Nephron progenitor cell (in vitro differentiated cells): ENCODE data around the gene DDI2.

ENCODE experiments used
- DNase-seq: peaks from one replicate; pipeline ENCODE4 v3.0.0; 2021
- H3K27ac Mint-ChIP-seq: 2 replicates; pipeline ENCODE4 v1.8.0; 2021; ENCODE audit warnings: mild to moderate bottlenecking, moderate library complexity, mixed read lengths
- H3K27me3 Mint-ChIP-seq: 2 replicates; pipeline ENCODE4 v1.8.0; 2021; ENCODE audit warnings: mild to moderate bottlenecking, low read depth, mixed read lengths; ENCODE audit not compliant: poor library complexity
- H3K36me3 Mint-ChIP-seq: 2 replicates; pipeline ENCODE4 v1.8.0; 2021; ENCODE audit warnings: low read depth, mixed read lengths
- H3K4me1 Mint-ChIP-seq: 2 replicates; pipeline ENCODE4 v1.8.0; 2021; ENCODE audit warnings: mixed read lengths
- H3K4me3 Mint-ChIP-seq: 2 replicates; pipeline ENCODE4 v1.8.0; 2021; ENCODE audit warnings: mild to moderate bottlenecking, moderate library complexity, mixed read lengths
- H3K9me3 Mint-ChIP-seq: 2 replicates; pipeline ENCODE4 v1.8.0; 2021; ENCODE audit warnings: mild to moderate bottlenecking, moderate library complexity, mixed read lengths
- CTCF ChIP-seq: fragments of 200-600 bp; sonication (generic); IDR thresholded peaks from 2 replicates; pipeline ENCODE4 v1.5.0; 2021; ENCODE audit warnings: antibody characterized with exemption

The DDI2 gene

GRCh38 chr1:15626269-15626950 is 9.2 kb downstream of the DDI2 start:
- peak overlapping the region; percentile 96 for H3K27ac Mint-ChIP-seq

GRCh38 chr1:15627343-15627988 is 10.2 kb downstream of the DDI2 start:
- H3K27ac Mint-ChIP-seq, result peak overlapping the region; percentile 37
- no peak for DNase-seq

More at GRCh38 chr1:15626269-15626950, 9.2 kb downstream of the DDI2 start:
- DNase-seq, result no peak
- H3K4me1 Mint-ChIP-seq, result peaks cover 55% of the 10 kb centered on the region
- no peaks in the 10 kb centered on the region for H3K27me3 Mint-ChIP-seq
- H3K9me3 Mint-ChIP-seq, result no peaks in the 10 kb centered on the region
- H3K36me3 Mint-ChIP-seq, result peaks cover 45% of the 10 kb centered on the region
- no peak for TF ChIP-seq CTCF
- H3K4me3 Mint-ChIP-seq, result no peak overlapping the region

DNA sequence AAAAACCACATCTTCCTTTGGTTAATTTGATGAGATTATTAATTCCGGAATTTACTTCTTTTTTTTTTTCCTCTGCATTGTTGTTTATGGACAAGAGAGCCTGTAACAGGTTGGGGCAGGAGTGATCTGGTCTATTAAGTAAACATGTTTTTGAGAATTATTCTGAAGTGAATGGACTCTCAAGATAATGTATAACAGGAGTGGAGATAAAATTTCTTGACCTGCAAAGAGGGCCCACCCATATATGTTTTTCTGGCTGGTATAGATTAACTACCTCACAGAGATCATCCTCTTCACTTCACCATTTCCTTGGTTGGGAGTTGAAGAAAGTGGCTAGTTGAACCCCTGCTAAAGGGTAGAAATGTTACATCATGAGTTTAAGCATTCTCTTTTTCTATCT is 10.7 kb downstream of the DDI2 start:
- TF ChIP-seq CTCF, result no peak
- no peaks in the 10 kb centered on the region for H3K9me3 Mint-ChIP-seq
- H3K4me3 Mint-ChIP-seq, result no peak overlapping the region
- DNase-seq, result no peak
- H3K36me3 Mint-ChIP-seq, result peaks cover 58% of the 10 kb centered on the region
- H3K27me3 Mint-ChIP-seq, result no peaks in the 10 kb centered on the region
- peaks cover 40% of the 10 kb centered on the region for H3K4me1 Mint-ChIP-seq
- H3K27ac Mint-ChIP-seq, result peak overlapping the region; percentile 37

More at GRCh38 chr1:15627343-15627988, 10.2 kb downstream of the DDI2 start:
- Mint-ChIP-seq H3K27me3 (no peaks in the 10 kb centered on the region), H3K4me1 (peaks cover 45% of the 10 kb centered on the region), H3K4me3 (no peak overlapping the region), H3K36me3 (peaks cover 55% of the 10 kb centered on the region), H3K9me3 (no peaks in the 10 kb centered on the region)
- TF ChIP-seq CTCF, result no peak

DNA sequence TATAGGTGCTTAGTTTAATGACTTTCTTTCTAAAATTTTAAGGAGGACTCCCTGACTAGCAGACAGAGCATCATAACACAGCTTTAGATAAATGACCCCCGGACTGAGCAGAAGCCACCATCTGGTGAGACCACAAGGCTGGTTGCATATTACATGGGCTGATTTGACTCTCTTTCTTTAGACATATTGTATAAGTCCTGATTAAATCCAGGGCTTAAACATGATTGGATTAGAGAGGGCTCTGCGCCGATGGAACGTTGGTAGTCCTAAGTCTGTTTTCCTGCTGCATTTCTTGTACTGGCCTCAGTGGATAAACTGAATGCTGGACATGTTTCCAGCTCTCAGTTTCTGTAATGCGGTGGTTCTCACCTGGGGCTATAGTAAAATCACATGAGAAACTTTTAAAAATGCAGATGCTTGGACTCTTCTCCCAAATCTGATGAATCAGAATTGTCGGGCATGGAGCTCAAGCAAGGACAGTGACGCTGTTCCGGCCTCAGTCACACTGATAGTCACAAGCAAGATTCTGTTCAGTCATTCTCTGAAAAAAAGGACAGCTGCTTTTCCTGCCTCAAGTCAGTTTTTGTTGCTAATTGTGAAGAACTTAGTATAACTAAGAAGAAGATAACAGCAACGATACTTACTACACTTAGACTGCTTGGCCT is 16.6 kb downstream of the DDI2 start:
- Mint-ChIP-seq H3K27ac (peak overlapping the region; percentile 53), H3K27me3 (no peaks in the 10 kb centered on the region), H3K4me3 (no peak overlapping the region), H3K9me3 (no peaks in the 10 kb centered on the region), H3K36me3 (peaks cover 90% of the 10 kb centered on the region), H3K4me1 (peaks cover 6% of the 10 kb centered on the region)
- no peak for DNase-seq
- no peak for TF ChIP-seq CTCF

DNA sequence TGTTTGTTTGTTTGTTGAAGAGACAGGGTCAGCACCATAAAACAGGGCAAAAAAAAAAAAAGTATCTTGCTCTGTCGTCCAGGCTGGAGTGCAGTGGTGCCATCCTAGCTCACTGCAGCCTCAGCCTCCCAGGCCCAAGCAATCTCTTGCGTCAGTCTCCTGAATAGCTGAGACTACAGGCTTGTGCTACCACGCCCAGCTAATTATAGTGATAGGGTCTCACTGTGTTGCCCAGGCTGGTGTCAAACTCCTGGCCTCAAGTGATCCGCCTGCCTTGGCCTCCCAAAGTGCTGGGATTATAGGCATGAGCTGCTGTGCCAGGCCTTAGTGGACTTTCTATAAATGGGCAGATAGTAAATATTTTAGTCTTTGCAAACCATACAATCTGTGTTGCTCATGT is 19.2 kb downstream of the DDI2 start:
- H3K4me1 Mint-ChIP-seq, result peaks cover 12% of the 10 kb centered on the region
- H3K4me3 Mint-ChIP-seq, result no peak overlapping the region
- H3K27ac Mint-ChIP-seq, result no peak overlapping the region
- no peak for DNase-seq
- peaks cover 89% of the 10 kb centered on the region for H3K36me3 Mint-ChIP-seq
- TF ChIP-seq CTCF, result no peak
- no peaks in the 10 kb centered on the region for H3K27me3 Mint-ChIP-seq
- no peaks in the 10 kb centered on the region for H3K9me3 Mint-ChIP-seq
